Neural progenitor cell (in vitro differentiated cells): ENCODE results near the gene PLK5.

Experiments used
- EZH2 ChIP-seq: fragments of 200-600 bp; sonication (generic); IDR thresholded peaks from 2 replicates; pipeline ENCODE4 v1.6.1; 2017; ENCODE audit warnings: antibody characterized with exemption, mild to moderate bottlenecking, moderate library complexity
- EZH2phosphoT487 ChIP-seq: fragments of 200-600 bp; sonication (generic); IDR thresholded peaks from 2 replicates; pipeline ENCODE4 v1.6.1; 2017; ENCODE audit warnings: antibody characterized with exemption
- TF ChIP-seq, protein P1 (sequence below): fragments of 200-600 bp; sonication (generic); IDR thresholded peaks from 2 replicates; pipeline ENCODE4 v1.5.1; 2017; ENCODE audit warnings: antibody characterized with exemption, mild to moderate bottlenecking

DNA sequence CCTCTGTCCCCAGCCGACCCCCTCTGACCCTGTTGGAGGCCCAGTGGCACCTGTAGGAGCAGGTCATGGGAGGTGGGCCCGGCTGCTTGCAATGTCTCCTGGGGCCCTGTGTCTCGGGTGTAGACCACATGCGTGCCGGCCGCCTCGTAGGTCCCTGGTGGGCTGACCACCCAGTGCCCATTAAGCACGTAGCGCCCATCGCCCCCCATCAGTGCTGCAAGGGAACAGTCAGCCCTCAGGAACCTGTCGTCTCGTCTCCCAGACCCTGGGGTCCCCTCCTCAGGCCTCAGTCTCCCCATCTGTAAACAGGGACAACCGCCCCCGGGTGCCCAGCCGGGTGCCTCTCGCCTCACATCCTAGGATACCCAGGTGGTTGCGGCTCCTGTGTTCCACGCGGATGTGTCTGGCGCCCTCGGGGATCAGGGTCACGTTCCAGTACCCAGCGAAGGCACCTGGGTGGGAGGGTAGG, 16.7 kb upstream of the PLK5 start:
- TF ChIP-seq, protein P1, sequence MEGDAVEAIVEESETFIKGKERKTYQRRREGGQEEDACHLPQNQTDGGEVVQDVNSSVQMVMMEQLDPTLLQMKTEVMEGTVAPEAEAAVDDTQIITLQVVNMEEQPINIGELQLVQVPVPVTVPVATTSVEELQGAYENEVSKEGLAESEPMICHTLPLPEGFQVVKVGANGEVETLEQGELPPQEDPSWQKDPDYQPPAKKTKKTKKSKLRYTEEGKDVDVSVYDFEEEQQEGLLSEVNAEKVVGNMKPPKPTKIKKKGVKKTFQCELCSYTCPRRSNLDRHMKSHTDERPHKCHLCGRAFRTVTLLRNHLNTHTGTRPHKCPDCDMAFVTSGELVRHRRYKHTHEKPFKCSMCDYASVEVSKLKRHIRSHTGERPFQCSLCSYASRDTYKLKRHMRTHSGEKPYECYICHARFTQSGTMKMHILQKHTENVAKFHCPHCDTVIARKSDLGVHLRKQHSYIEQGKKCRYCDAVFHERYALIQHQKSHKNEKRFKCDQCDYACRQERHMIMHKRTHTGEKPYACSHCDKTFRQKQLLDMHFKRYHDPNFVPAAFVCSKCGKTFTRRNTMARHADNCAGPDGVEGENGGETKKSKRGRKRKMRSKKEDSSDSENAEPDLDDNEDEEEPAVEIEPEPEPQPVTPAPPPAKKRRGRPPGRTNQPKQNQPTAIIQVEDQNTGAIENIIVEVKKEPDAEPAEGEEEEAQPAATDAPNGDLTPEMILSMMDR, result no peak
- no peak for TF ChIP-seq EZH2phosphoT487
- TF ChIP-seq EZH2, result no peak
